ENCODE data around the gene MYO1E. TPM values are rescaled to one million over a fixed set of nuclear protein-coding genes. Genes with fewer than 3 reads are reported as not detected.

MYO1E gene
- total RNA-seq, 1 experiment from 2014 or later: 83.6 TPM

DNA sequence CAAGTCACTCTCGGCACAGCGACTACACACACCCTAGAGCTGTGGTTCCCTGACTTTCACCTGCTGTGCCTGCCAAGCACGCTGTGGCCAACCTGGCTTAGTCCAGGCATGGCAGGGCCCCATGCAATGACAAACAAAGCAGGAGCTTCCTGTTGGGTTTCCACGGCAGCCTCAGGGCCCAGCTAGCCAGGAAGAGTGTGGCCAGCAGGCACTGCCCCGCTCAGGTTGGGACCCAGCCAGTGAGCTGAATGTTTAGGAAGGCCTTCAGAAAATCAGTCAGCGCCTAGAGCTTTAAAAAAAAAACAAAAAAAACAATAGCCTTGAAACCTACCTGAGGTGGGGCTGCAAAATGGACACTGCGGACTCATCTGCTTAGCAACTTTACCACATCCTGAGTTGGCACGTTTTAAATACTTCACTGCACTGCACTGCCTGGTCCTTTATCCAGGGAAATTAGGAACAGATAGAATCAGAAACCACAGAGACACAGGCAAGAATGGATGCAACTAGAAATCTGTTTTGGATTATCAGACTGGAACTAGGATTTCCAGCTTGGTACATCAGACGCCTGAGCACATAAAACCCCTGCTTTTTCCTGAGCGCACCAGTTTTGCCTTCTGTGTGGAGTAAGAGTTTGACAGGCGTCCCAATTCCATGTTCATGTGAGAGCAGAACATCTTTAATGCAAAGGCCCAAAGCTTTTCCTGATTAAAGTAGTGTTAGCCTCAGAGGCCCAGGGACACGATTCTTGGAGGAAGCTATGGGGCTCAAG is 202.2 kb downstream of the MYO1E start:
- Mint-ChIP-seq H3K36me3 (peaks cover 28% of the 10 kb centered on the region), H3K4me1 (peaks cover 20% of the 10 kb centered on the region), H3K27me3 (ENCODE audit: low read depth) (no peaks in the 10 kb centered on the region), H3K9me3 (peaks cover 3% of the 10 kb centered on the region; the same call in 1 of the 2 replicates), H3K27ac (peak overlapping the region; percentile 45; the same call in 1 of the 2 replicates), H3K4me3 (no peak overlapping the region)
- ChIA-PET POLR2A (interaction anchor here (0.6 to 0.7 kb wide), 3 partner anchors 98 to 196 kb away, joined by 3 to 4 read pairs (median 4); no protein-coding TSS in a partner anchor), CTCF (interaction anchor here (0.7 to 2.2 kb wide), 11 partner anchors 21 to 362 kb away, joined by 3 to 15 read pairs (median 3); partner anchors contain the start of gene MYO1E)
- TF ChIP-seq ZNF232 (CRISPR knock-in tag; IDR thresholded peaks at IDR 0.05): no peak
- TF ChIP-seq PRRX2 (CRISPR knock-in tag; IDR thresholded peaks at IDR 0.05): no peak
- TF ChIP-seq ZNF512 (CRISPR knock-in tag; IDR thresholded peaks at IDR 0.05; ENCODE audit: borderline replicate concordance): no peak
- TF ChIP-seq IRF1 (CRISPR knock-in tag; IDR thresholded peaks at IDR 0.05): no peak
- TF ChIP-seq AFF4 (CRISPR knock-in tag; IDR thresholded peaks at IDR 0.05; ENCODE audit: borderline replicate concordance): no peak
- TF ChIP-seq RELA (CRISPR knock-in tag; IDR thresholded peaks at IDR 0.05; ENCODE audit: borderline replicate concordance): no peak
- no peak for TF ChIP-seq NFE2L1 (CRISPR knock-in tag; IDR thresholded peaks at IDR 0.05)
- TF ChIP-seq OVOL2 (CRISPR knock-in tag; IDR thresholded peaks at IDR 0.05; ENCODE audit: borderline replicate concordance): no peak
- no peak for TF ChIP-seq FOXJ3 (CRISPR knock-in tag; IDR thresholded peaks at IDR 0.05; ENCODE audit: borderline replicate concordance)
- no peak for TF ChIP-seq ZNF416 (CRISPR knock-in tag; IDR thresholded peaks at IDR 0.05)
- TF ChIP-seq MYBL2 (CRISPR knock-in tag; IDR thresholded peaks at IDR 0.05): no peak
- TF ChIP-seq ATF2 (CRISPR knock-in tag; IDR thresholded peaks at IDR 0.05; ENCODE audit: borderline replicate concordance, low read depth): no peak
- TF ChIP-seq, protein P1, sequence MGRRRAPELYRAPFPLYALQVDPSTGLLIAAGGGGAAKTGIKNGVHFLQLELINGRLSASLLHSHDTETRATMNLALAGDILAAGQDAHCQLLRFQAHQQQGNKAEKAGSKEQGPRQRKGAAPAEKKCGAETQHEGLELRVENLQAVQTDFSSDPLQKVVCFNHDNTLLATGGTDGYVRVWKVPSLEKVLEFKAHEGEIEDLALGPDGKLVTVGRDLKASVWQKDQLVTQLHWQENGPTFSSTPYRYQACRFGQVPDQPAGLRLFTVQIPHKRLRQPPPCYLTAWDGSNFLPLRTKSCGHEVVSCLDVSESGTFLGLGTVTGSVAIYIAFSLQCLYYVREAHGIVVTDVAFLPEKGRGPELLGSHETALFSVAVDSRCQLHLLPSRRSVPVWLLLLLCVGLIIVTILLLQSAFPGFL (CRISPR knock-in tag; IDR thresholded peaks at IDR 0.05; ENCODE audit: borderline replicate concordance): no peak
- TF ChIP-seq TP53 (CRISPR knock-in tag; IDR thresholded peaks at IDR 0.05): no peak
- no peak for TF ChIP-seq ZSCAN18 (CRISPR knock-in tag; IDR thresholded peaks at IDR 0.05)
- DNase-seq (ENCODE audit: low spot score) (peak; percentile 22), ATAC-seq (peak; percentile 53)
